Left forelimb (tissue), 1 donor: ENCODE data around the gene RASGRF1.

ENCODE experiments used
- DNase-seq: peaks from one replicate; pipeline ENCODE4 v3.0.0-alpha.2; 2018; ENCODE audit warnings: low spot score

The RASGRF1 gene

GRCh38 chr15:78955355-78955754 is 135.2 kb downstream of the RASGRF1 start:
- no peak for DNase-seq

- DNase-seq: no peak
Observed at GRCh38 chr15:78951841-78952238, 138.7 kb downstream of the RASGRF1 start.

DNA sequence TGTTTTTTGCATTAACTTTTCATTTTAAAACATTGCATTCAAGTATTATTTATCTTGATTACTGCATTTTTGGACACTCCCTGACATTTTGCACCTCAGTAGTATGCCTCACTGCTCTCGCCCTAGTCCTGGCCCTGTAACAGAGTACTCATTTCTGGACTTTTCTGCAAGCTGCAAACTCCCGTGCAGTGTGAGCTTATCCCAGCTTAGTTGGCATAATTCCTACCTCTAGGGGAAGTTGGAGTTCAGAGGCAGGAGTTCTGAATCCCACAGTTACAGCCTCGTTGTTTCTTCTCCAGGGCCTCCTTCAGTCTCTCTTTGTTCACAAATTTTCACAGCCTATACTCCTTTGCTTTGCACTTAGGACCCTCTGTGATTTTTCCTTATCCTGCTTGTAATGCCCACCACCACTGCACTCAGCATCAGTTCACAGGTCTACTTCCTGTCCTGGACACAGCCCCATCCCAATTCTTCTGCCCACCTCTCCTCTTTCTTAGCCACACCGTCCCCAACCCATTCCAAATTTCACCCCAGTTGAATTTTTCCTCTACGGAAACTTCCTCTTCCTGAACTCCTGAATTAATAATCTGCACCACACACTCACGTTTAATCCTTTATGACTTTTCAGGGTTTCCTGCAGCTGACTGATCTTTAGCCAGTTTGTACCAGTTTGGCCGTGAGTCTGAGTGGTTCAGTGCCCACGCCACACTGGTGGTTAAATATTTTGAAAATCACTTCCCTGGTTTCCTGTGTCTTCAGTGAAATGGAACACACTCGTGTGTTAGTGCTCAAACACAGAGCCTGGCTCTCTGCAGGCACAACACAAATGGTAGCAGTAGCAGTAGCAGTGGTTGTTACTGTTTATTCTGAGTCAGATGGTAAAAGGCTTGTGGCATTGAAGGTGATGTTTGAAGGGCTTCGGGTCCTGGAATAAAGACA is 139.4 kb downstream of the RASGRF1 start:
- no peak for DNase-seq

- no peak for DNase-seq
Observed at GRCh38 chr15:78950343-78950742, 140.2 kb downstream of the RASGRF1 start.

DNA sequence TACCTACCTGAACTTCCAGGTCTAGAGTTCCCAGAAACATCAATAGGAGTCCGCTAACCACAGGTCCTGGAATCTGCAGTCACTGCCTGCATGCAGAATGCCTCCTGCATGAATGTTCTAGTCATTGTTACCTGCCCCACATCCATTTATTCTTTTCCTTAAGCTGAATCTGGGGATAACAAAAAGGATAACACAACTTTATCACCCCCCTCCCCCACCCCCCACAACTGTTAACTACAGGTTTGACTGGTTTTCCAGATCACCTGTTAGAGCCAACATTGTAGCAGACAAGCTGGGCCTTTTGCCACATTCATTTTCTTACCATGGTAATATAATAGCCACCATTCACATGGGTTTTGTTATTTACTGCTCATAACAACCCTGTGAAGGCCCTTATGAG is 141.1 kb downstream of the RASGRF1 start:
- DNase-seq: no peak

DNA sequence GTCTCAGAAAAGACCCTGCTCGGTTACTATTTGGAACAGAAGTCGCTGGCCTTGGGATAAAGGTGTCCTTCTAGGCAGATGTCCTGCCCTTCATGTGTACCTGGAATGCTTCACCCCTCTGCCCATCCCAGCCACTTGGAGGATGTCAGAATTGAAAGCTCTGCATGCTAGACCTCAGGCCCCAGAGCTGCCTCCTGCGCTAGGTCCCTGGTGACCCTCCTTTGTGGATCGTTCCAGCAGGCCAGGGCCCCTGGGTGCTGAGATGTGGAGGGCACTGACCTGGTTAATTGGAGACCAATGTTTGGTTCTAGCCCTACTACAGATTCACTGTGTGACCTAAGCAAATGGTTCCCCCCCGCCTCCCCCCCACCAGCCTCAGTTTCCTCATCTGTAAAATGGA is 143.1 kb downstream of the RASGRF1 start:
- DNase-seq: no peak

GRCh38 chr15:78946493-78946892 is 144.1 kb downstream of the RASGRF1 start:
- no peak for DNase-seq

- DNase-seq: no peak
Observed at GRCh38 chr15:78944669-78945407, 145.7 kb downstream of the RASGRF1 start, which contains the start of gene CTSH. Gene CTSH, minus strand, starts transcription at chr15:78945046. Its CDS starts 65 bp downstream, at chr15:78944981.

- no peak for DNase-seq
Observed at GRCh38 chr15:78944202-78944625, 146.4 kb downstream of the RASGRF1 start.

DNA sequence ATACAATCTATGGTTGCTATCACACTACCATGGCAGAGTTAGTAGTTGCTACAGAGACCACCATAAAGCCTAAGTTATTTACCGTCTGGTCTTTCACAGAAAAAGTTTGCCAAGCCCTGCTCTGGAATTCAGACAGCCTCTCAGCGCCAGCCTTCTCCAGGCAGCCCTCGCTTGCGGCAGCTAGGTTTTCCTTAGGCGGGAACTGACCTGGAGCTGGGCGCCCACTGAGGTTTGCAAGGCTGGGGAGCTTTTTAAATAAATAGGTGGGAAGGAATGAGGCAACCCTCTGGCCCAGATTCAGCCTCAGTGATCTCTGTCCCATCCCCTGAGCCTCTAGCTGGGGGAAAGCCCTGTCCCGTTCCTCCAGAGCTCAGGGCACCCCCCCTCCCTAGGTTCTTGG is 146.9 kb downstream of the RASGRF1 start:
- no peak for DNase-seq

GRCh38 chr15:78942741-78943140 is 147.8 kb downstream of the RASGRF1 start:
- DNase-seq: no peak

- DNase-seq: no peak
Observed at GRCh38 chr15:78938658-78939488, 151.7 kb downstream of the RASGRF1 start.

DNA sequence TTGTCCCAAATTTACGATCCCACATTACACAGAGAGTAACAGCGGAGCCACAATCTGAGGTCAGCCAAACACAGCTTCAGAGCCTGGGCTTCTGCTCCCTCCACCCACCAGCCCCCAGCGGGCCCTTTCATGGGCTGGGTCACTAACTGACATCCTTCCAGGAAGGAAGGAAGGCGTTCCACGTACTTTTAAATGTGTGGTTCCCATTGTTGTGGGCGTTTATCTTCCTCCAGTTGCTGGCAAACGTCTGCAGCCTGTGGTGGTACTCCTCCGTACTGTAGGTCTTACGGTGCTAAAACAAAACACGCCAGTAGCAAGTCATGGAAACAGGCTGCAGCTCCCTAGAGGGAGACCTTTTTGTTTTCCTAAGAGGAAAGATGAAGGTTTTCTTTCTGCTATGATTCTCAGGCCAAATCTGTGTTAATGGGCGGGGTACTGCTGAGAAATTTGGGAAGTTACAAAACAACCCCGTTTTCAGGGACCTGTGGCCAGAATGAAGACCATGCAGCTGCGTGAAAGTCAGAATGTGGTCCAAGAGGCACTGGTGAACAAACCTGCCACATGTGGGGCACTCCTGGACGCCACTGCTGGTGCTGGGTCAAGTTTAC is 153.3 kb downstream of the RASGRF1 start:
- no peak for DNase-seq

DNA sequence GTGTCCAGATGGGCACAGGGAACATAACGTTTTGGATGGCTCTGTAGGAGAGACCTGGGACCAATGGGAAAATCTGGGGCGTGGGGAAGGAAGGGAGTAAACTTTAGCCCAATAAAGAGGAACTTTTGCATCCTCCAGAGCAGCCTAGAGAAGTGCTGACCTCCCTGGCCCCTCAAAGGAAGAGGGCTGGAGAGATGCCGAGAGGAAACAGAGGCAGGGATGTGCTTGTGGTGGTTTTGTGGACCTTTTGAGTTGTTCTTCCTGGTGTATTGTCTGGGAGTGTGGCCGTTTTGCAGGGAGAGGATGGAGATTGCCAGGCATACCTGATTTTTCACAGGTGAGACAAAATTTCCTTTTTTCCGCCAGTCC is 155.9 kb downstream of the RASGRF1 start:
- no peak for DNase-seq

GRCh38 chr15:78933823-78934654 is 156.5 kb downstream of the RASGRF1 start:
- no peak for DNase-seq

GRCh38 chr15:78933187-78933822 is 157.3 kb downstream of the RASGRF1 start:
- no peak for DNase-seq

DNA sequence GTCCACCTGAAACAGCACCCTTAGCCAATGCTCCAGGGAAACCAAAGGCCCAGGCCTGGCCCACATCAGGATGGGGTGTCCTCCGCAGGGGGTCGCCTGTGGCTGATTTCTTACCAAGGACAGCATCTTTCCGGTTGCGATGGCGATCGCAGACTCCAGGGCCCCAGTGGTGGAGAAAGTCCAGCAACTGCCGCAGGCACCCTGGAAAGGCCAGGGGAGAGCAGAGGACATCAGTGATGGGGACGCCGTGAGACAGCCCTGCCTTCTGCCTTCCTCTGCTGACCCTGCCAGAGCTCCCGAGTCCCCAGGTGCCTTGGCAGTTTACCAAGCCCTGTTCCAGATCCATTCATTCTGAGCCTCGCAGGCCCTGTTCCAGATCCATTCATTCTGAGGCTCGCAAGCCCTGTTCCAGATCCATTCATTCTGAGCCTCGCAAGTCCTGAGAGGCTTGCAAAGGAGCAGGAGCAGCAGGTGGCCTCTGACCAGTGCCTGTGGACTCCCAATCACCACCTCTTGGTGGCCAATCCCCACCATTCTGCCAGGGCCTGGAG is 158.2 kb downstream of the RASGRF1 start:
- no peak for DNase-seq

DNA sequence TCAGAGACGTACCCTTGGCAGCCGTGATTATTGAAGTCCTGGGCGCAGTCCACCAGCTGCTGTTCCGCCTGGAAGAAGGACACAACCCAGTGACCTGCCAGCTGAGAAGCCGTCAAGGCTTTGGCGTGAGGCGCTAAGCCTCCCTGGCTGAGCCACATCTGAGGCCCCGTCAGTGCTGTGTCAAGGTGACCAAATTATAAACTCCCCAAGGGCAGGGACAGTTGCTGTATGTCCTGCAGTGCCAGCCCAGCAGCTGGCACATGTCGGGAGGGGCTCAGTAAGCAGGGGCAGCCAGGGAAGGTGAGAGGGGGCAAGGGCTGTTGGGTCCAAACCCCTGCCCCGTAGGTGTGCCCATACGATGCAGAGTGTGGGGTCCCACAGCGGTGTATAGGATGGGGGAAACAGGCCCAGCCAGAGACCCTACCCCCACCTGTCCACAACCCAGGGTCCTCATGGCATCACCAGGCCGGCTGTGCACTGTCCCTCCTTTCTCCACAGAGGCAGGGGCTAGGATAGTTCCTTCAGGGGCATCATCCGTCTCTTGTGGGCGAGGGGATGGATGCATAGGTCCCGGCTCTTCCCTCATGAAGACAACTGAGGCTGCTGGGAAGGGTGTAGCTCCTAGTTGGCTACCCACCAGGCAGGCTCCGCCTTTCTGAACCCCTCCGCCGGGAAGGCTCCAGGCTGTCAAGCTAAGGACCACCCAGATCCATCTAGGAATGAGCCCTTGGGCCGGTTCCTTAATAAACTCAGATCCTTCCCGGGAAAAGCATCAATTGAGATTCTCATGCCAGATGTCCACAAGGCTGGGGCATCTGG is 158.9 kb downstream of the RASGRF1 start:
- no peak for DNase-seq
